Activated CD8-positive, alpha-beta T cell treated with anti-CD3 and anti-CD28 coated beads, Interleukin-2, amount 10 ng/mL, durations not matched to agents 7 days and 5 days (primary cell): ENCODE measurements around the gene YY1. TPM values are rescaled to one million over a fixed set of nuclear protein-coding genes. Genes with fewer than 3 reads are reported as not detected.
"Not testable (repeated sequence)": the region's sequence is repeated elsewhere in the genome, so short reads cannot be mapped to it uniquely, and the experiment has no call there.

Experiments used
- ATAC-seq: fragments of 150-1000 bp; cut with Tn5 transposase; one replicate; pipeline ENCODE4 v1.10.0; 2021; ENCODE audit warnings: moderate library complexity
- CTCF ChIA-PET: fragments of 350-600 bp; sonication (Branson Sonifier 250); formaldehyde crosslinking; loops from one replicate; lab custom pipeline; 2021; ENCODE audit warnings: antibody characterized with exemption; lab: Charles Lee
- POLR2A ChIA-PET: fragments of 350-600 bp; sonication (Branson Sonifier 250); formaldehyde crosslinking; loops from one replicate; lab custom pipeline; 2021; ENCODE audit warnings: antibody characterized with exemption; lab: Charles Lee
- DNase-seq: peaks from one replicate; pipeline ENCODE4 v3.0.0-alpha.2; 2020
- H3K27ac Mint-ChIP-seq: one replicate; pipeline ENCODE4 v1.8.0; 2021; ENCODE audit warnings: mild to moderate bottlenecking, mixed read lengths
- H3K27me3 Mint-ChIP-seq: one replicate; pipeline ENCODE4 v1.8.0; 2021; ENCODE audit warnings: low read depth, mixed read lengths
- H3K36me3 Mint-ChIP-seq: one replicate; pipeline ENCODE4 v1.8.0; 2021; ENCODE audit warnings: low read depth, mixed read lengths
- H3K4me1 Mint-ChIP-seq: one replicate; pipeline ENCODE4 v1.8.0; 2021; ENCODE audit warnings: low read depth, mixed read lengths
- H3K4me3 Mint-ChIP-seq: one replicate; pipeline ENCODE4 v1.8.0; 2021; ENCODE audit warnings: mild to moderate bottlenecking, mixed read lengths
- H3K9me3 Mint-ChIP-seq: one replicate; pipeline ENCODE4 v1.8.0; 2022; ENCODE audit warnings: mixed read lengths; ENCODE audit not compliant: insufficient read depth
- total RNA-seq, 2 experiments: library from RNA; stranded (reverse); gene quantifications; one replicate each; pipeline ENCODE4 v1.2.3, GENCODE V29; 2021

YY1 gene
- total RNA-seq, 2 experiments from 2014 or later: 107 TPM

- ATAC-seq (no peak), DNase-seq (no peak)
- Mint-ChIP-seq H3K9me3 (no peaks in the 10 kb centered on the region), H3K27me3 (peaks cover 2% of the 10 kb centered on the region), H3K4me1 (no peaks in the 10 kb centered on the region), H3K36me3 (no peaks in the 10 kb centered on the region), H3K27ac (no peak overlapping the region), H3K4me3 (no peak overlapping the region)
- POLR2A ChIA-PET: no interaction called here
- CTCF ChIA-PET: interaction anchor here (6.0 kb wide), 1 partner anchor 9 kb away, joined by 46 read pairs; no protein-coding TSS in a partner anchor
Measured at GRCh38 chr14:100202712-100203111, 36.2 kb upstream of the YY1 start.

GRCh38 chr14:100203146-100203545 is 35.8 kb upstream of the YY1 start:
- ChIA-PET CTCF (interaction anchor here (6.0 kb wide), 1 partner anchor 10 kb away, joined by 46 read pairs; no protein-coding TSS in a partner anchor), POLR2A (no interaction called here)
- no peak for DNase-seq
- Mint-ChIP-seq H3K27ac (no peak overlapping the region), H3K4me3 (no peak overlapping the region), H3K9me3 (no peaks in the 10 kb centered on the region), H3K4me1 (no peaks in the 10 kb centered on the region), H3K36me3 (no peaks in the 10 kb centered on the region), H3K27me3 (peaks cover 2% of the 10 kb centered on the region)
- no peak for ATAC-seq

- Mint-ChIP-seq H3K4me1 (no peaks in the 10 kb centered on the region), H3K27me3 (peaks cover 2% of the 10 kb centered on the region), H3K4me3 (no peak overlapping the region), H3K9me3 (no peaks in the 10 kb centered on the region), H3K27ac (no peak overlapping the region), H3K36me3 (no peaks in the 10 kb centered on the region)
- ATAC-seq (no peak), DNase-seq (no peak)
- CTCF ChIA-PET: interaction anchor here (6.0 kb wide), 1 partner anchor 11 kb away, joined by 46 read pairs; no protein-coding TSS in a partner anchor
- POLR2A ChIA-PET: interaction anchor here (0.6 to 0.7 kb wide), 3 partner anchors 20 to 94 kb away, joined by 3 to 4 read pairs (median 3); no protein-coding TSS in a partner anchor
Measured at GRCh38 chr14:100203962-100204834, 34.7 kb upstream of the YY1 start.

GRCh38 chr14:100204835-100205167 is 34.1 kb upstream of the YY1 start:
- ChIA-PET POLR2A (interaction anchor here (0.6 to 0.7 kb wide), 2 partner anchors 92 to 94 kb away, joined by 3 to 4 read pairs; no protein-coding TSS in a partner anchor), CTCF (interaction anchor here (6.0 kb wide), 1 partner anchor 11 kb away, joined by 46 read pairs; no protein-coding TSS in a partner anchor)
- H3K9me3 Mint-ChIP-seq, H3K27ac Mint-ChIP-seq, H3K27me3 Mint-ChIP-seq, H3K4me1 Mint-ChIP-seq, H3K4me3 Mint-ChIP-seq, DNase-seq, H3K36me3 Mint-ChIP-seq, ATAC-seq: not testable (repeated sequence)

GRCh38 chr14:100207588-100207987 is 31.4 kb upstream of the YY1 start:
- H3K4me3 Mint-ChIP-seq, H3K36me3 Mint-ChIP-seq, H3K9me3 Mint-ChIP-seq, POLR2A ChIA-PET, H3K27me3 Mint-ChIP-seq, ATAC-seq, H3K27ac Mint-ChIP-seq, DNase-seq: not testable (repeated sequence)
- H3K4me1 Mint-ChIP-seq: peaks cover 11% of the 10 kb centered on the region
- CTCF ChIA-PET: interaction anchor here (6.0 kb wide), 1 partner anchor 14 kb away, joined by 46 read pairs; no protein-coding TSS in a partner anchor

GRCh38 chr14:100208136-100208535 is 30.8 kb upstream of the YY1 start:
- DNase-seq, H3K27ac Mint-ChIP-seq, H3K9me3 Mint-ChIP-seq, H3K36me3 Mint-ChIP-seq, POLR2A ChIA-PET, ATAC-seq, H3K27me3 Mint-ChIP-seq, H3K4me3 Mint-ChIP-seq: not testable (repeated sequence)
- CTCF ChIA-PET: interaction anchor here (6.0 kb wide), 1 partner anchor 15 kb away, joined by 46 read pairs; no protein-coding TSS in a partner anchor
- peaks cover 17% of the 10 kb centered on the region for H3K4me1 Mint-ChIP-seq

- DNase-seq (no peak), ATAC-seq (no peak)
- peaks cover 36% of the 10 kb centered on the region for H3K4me1 Mint-ChIP-seq
- peaks cover 3% of the 10 kb centered on the region for H3K36me3 Mint-ChIP-seq
- no peak overlapping the region for H3K27ac Mint-ChIP-seq
- no peak overlapping the region for H3K4me3 Mint-ChIP-seq
- H3K9me3 Mint-ChIP-seq: no peaks in the 10 kb centered on the region
- H3K27me3 Mint-ChIP-seq: no peaks in the 10 kb centered on the region
- POLR2A ChIA-PET: no interaction called here
- CTCF ChIA-PET: interaction anchor here (0.8 to 1.8 kb wide), 5 partner anchors 10 to 19 kb away, joined by 3 to 6 read pairs (median 3); no protein-coding TSS in a partner anchor
Measured at GRCh38 chr14:100211366-100211765, 27.6 kb upstream of the YY1 start.

GRCh38 chr14:100211893-100212292 is 27.1 kb upstream of the YY1 start:
- POLR2A ChIA-PET: interaction anchor here (1.0 to 3.1 kb wide), 2 partner anchors 10 to 66 kb away, joined by 3 to 23 read pairs; no protein-coding TSS in a partner anchor
- Mint-ChIP-seq H3K4me3 (no peak overlapping the region), H3K4me1 (peaks cover 36% of the 10 kb centered on the region), H3K27ac (peak overlapping the region; percentile 25), H3K27me3 (no peaks in the 10 kb centered on the region), H3K9me3 (no peaks in the 10 kb centered on the region), H3K36me3 (peaks cover 3% of the 10 kb centered on the region)
- no peak for DNase-seq
- ATAC-seq: no peak
- CTCF ChIA-PET: interaction anchor here (1.0 to 2.0 kb wide), 3 partner anchors 10 to 18 kb away, joined by 3 to 19 read pairs (median 5); no protein-coding TSS in a partner anchor

- no peaks in the 10 kb centered on the region for H3K9me3 Mint-ChIP-seq
- peaks cover 37% of the 10 kb centered on the region for H3K4me1 Mint-ChIP-seq
- no peaks in the 10 kb centered on the region for H3K27me3 Mint-ChIP-seq
- H3K4me3 Mint-ChIP-seq: peak overlapping the region; percentile 80
- peaks cover 3% of the 10 kb centered on the region for H3K36me3 Mint-ChIP-seq
- ATAC-seq (no peak), DNase-seq (no peak)
- ChIA-PET CTCF (interaction anchor here (0.6 to 2.0 kb wide), 6 partner anchors 9 to 73 kb away, joined by 3 to 19 read pairs (median 5); no protein-coding TSS in a partner anchor), POLR2A (interaction anchor here (1.0 to 3.1 kb wide), 5 partner anchors 9 to 67 kb away, joined by 3 to 23 read pairs (median 6); no protein-coding TSS in a partner anchor)
- H3K27ac Mint-ChIP-seq: peak overlapping the region; percentile 89
Measured at GRCh38 chr14:100212476-100213333, 26.2 kb upstream of the YY1 start.

- no peaks in the 10 kb centered on the region for H3K27me3 Mint-ChIP-seq
- H3K4me1 Mint-ChIP-seq: peaks cover 42% of the 10 kb centered on the region
- H3K27ac Mint-ChIP-seq: peak overlapping the region; percentile 89
- H3K36me3 Mint-ChIP-seq: peaks cover 3% of the 10 kb centered on the region
- no peaks in the 10 kb centered on the region for H3K9me3 Mint-ChIP-seq
- DNase-seq (no peak), ATAC-seq (no peak)
- ChIA-PET POLR2A (interaction anchor here (1.2 to 3.1 kb wide), 5 partner anchors 8 to 27 kb away, joined by 4 to 23 read pairs (median 6); no protein-coding TSS in a partner anchor), CTCF (interaction anchor here (1.0 to 2.0 kb wide), 4 partner anchors 8 to 33 kb away, joined by 4 to 19 read pairs (median 8); no protein-coding TSS in a partner anchor)
- peak overlapping the region; percentile 80 for H3K4me3 Mint-ChIP-seq
Measured at GRCh38 chr14:100213587-100213955, 25.4 kb upstream of the YY1 start.
